Measurements from ENCODE around the gene PRKCA. TPM values are rescaled to one million over a fixed set of nuclear protein-coding genes. Genes with fewer than 3 reads are reported as not detected.
A peak's percentile ranks its signal among the peaks of the same experiment; 100 is the strongest.

The PRKCA gene
- total RNA-seq, 1 experiment from 2014 or later: 20.7 TPM

- ChIA-PET CTCF (interaction anchor here (1.3 kb wide), 1 partner anchor 11 kb away, joined by 4 read pairs; no protein-coding TSS in a partner anchor), POLR2A (no interaction called here)
- BruUV-seq (replicated peaks): no TSS peak
- Mint-ChIP-seq H3K36me3 (ENCODE audit: insufficient read depth, unreplicated experiment) (peaks cover 6% of the 10 kb centered on the region), H3K4me3 (ENCODE audit: unreplicated experiment) (no peak overlapping the region), H3K27ac (ENCODE audit: low read depth, unreplicated experiment) (peak overlapping the region; percentile 79), H3K27me3 (ENCODE audit: insufficient read depth, unreplicated experiment) (no peaks in the 10 kb centered on the region), H3K9me3 (ENCODE audit: unreplicated experiment) (no peaks in the 10 kb centered on the region), H3K4me1 (ENCODE audit: insufficient read depth, unreplicated experiment) (peaks cover 41% of the 10 kb centered on the region)
- intact Hi-C loops (cut with micrococcal nuclease): no loop called here
- peak; percentile 18 for DNase-seq (ENCODE audit: unreplicated experiment)
- TF ChIP-seq CTCF (IDR thresholded peaks at IDR 0.05; ENCODE audit: unreplicated experiment): no peak
These were observed 208.7 kb downstream of the PRKCA start for GRCh38 chr17:66511135-66511534.

- ChIA-PET CTCF (interaction anchor here (0.5 kb wide), 1 partner anchor 261 kb away, joined by 3 read pairs; no protein-coding TSS in a partner anchor), POLR2A (interaction anchor here (0.6 to 0.7 kb wide), 2 partner anchors 8 to 259 kb away, joined by 3 read pairs; no protein-coding TSS in a partner anchor)
- Mint-ChIP-seq H3K36me3 (ENCODE audit: insufficient read depth, unreplicated experiment) (no peaks in the 10 kb centered on the region), H3K9me3 (ENCODE audit: unreplicated experiment) (no peaks in the 10 kb centered on the region), H3K27me3 (ENCODE audit: insufficient read depth, unreplicated experiment) (no peaks in the 10 kb centered on the region), H3K27ac (ENCODE audit: low read depth, unreplicated experiment) (no peak overlapping the region), H3K4me3 (ENCODE audit: unreplicated experiment) (no peak overlapping the region), H3K4me1 (ENCODE audit: insufficient read depth, unreplicated experiment) (peaks cover 18% of the 10 kb centered on the region)
- TF ChIP-seq CTCF (IDR thresholded peaks at IDR 0.05; ENCODE audit: unreplicated experiment): no peak
- no peak for DNase-seq (ENCODE audit: unreplicated experiment)
- BruUV-seq (replicated peaks): no TSS peak
- intact Hi-C loops (cut with micrococcal nuclease): no loop called here
These were observed 211.9 kb downstream of the PRKCA start for GRCh38 chr17:66514227-66514806.

GRCh38 chr17:66515974-66516373 lies 213.6 kb downstream of the PRKCA start:
- no peaks in the 10 kb centered on the region for H3K9me3 Mint-ChIP-seq (ENCODE audit: unreplicated experiment)
- TF ChIP-seq CTCF (IDR thresholded peaks at IDR 0.05; ENCODE audit: unreplicated experiment): no peak
- ChIA-PET CTCF (interaction anchor here (0.6 kb wide), 1 partner anchor 212 kb away, joined by 5 read pairs; no protein-coding TSS in a partner anchor), POLR2A (no interaction called here)
- no TSS peak for BruUV-seq (replicated peaks)
- DNase-seq (ENCODE audit: unreplicated experiment): no peak
- H3K36me3 Mint-ChIP-seq (ENCODE audit: insufficient read depth, unreplicated experiment): no peaks in the 10 kb centered on the region
- peaks cover 9% of the 10 kb centered on the region for H3K4me1 Mint-ChIP-seq (ENCODE audit: insufficient read depth, unreplicated experiment)
- no peaks in the 10 kb centered on the region for H3K27me3 Mint-ChIP-seq (ENCODE audit: insufficient read depth, unreplicated experiment)
- H3K27ac Mint-ChIP-seq (ENCODE audit: low read depth, unreplicated experiment): peak overlapping the region; percentile 13
- intact Hi-C loops (cut with micrococcal nuclease): no loop called here
- no peak overlapping the region for H3K4me3 Mint-ChIP-seq (ENCODE audit: unreplicated experiment)

GRCh38 chr17:66517336-66518009 lies 215.1 kb downstream of the PRKCA start:
- peaks cover 3% of the 10 kb centered on the region for H3K4me1 Mint-ChIP-seq (ENCODE audit: insufficient read depth, unreplicated experiment)
- intact Hi-C loops (cut with micrococcal nuclease): no loop called here
- CTCF ChIA-PET: no interaction called here
- no peak for TF ChIP-seq CTCF (IDR thresholded peaks at IDR 0.05; ENCODE audit: unreplicated experiment)
- no peaks in the 10 kb centered on the region for H3K36me3 Mint-ChIP-seq (ENCODE audit: insufficient read depth, unreplicated experiment)
- no peak for DNase-seq (ENCODE audit: unreplicated experiment)
- H3K27me3 Mint-ChIP-seq (ENCODE audit: insufficient read depth, unreplicated experiment): no peaks in the 10 kb centered on the region
- no peaks in the 10 kb centered on the region for H3K9me3 Mint-ChIP-seq (ENCODE audit: unreplicated experiment)
- no peak overlapping the region for H3K4me3 Mint-ChIP-seq (ENCODE audit: unreplicated experiment)
- POLR2A ChIA-PET: interaction anchor here (0.6 kb wide), 1 partner anchor 764 kb away, joined by 5 read pairs; no protein-coding TSS in a partner anchor
- no peak overlapping the region for H3K27ac Mint-ChIP-seq (ENCODE audit: low read depth, unreplicated experiment)
- no TSS peak for BruUV-seq (replicated peaks)

Data from MCF 10A (cell line).